NB4 (cell line): ENCODE data around the gene TMEM242.

Experiments used
- CTCF ChIP-seq: IDR thresholded peaks from one replicate; pipeline ENCODE4 v1.5.1; 2012; ENCODE audit warnings: low read depth, low read length
- MAX ChIP-seq: IDR thresholded peaks from 2 replicates; pipeline ENCODE4 v1.6.1; 2011; ENCODE audit warnings: low read depth, low read length
- MYC ChIP-seq: IDR thresholded peaks from 2 replicates; pipeline ENCODE4 v1.6.1; 2011; ENCODE audit warnings: low read depth, low read length
- POLR2A ChIP-seq: IDR thresholded peaks from 2 replicates; pipeline ENCODE4 v1.6.1; 2011; ENCODE audit warnings: mild to moderate bottlenecking; ENCODE audit not compliant: insufficient read length; ENCODE audit errors: extremely low read depth

GRCh38 chr6:157294654-157295053, 28.7 kb downstream of the TMEM242 start:
- no peak for TF ChIP-seq MYC
- no peak for TF ChIP-seq CTCF
- no peak for TF ChIP-seq POLR2A
- no peak for TF ChIP-seq MAX
